HG03521 (cell line): ENCODE results near the gene TDRD9.
"Not testable (repeated sequence)": the region's sequence is repeated elsewhere in the genome, so short reads cannot be mapped to it uniquely, and the experiment has no call there.

Experiments
- ATAC-seq: cut with Tn5 transposase; IDR thresholded peaks from one replicate; pipeline ENCODE4 v1.9.1; 2021; ENCODE audit warnings: mild to moderate bottlenecking, moderate library complexity; ENCODE audit not compliant: unreplicated experiment

The TDRD9 gene

GRCh38 chr14:103920981-103921854 is 7.0 kb upstream of the TDRD9 start:
- ATAC-seq = peak; percentile 94

- not testable (repeated sequence) for ATAC-seq
Measured at GRCh38 chr14:103921855-103922200, 6.4 kb upstream of the TDRD9 start.

GRCh38 chr14:103923863-103924262 is 4.4 kb upstream of the TDRD9 start:
- ATAC-seq = no peak

GRCh38 chr14:103925316-103925715 is 2.9 kb upstream of the TDRD9 start:
- ATAC-seq = no peak

GRCh38 chr14:103927566-103927965 is 690 bp upstream of the TDRD9 start:
- ATAC-seq = no peak

- ATAC-seq = no peak
Measured at GRCh38 chr14:103930051-103930604, 1.9 kb downstream of the TDRD9 start.

- no peak for ATAC-seq
Measured at GRCh38 chr14:103931422-103931821, 3.2 kb downstream of the TDRD9 start.

- ATAC-seq = no peak
Measured at GRCh38 chr14:103932791-103933490, 4.7 kb downstream of the TDRD9 start.

GRCh38 chr14:103935102-103935501 is 6.8 kb downstream of the TDRD9 start:
- no peak for ATAC-seq

GRCh38 chr14:103941462-103941861 is 13.2 kb downstream of the TDRD9 start:
- no peak for ATAC-seq

GRCh38 chr14:103941973-103942736 is 13.9 kb downstream of the TDRD9 start, which contains the start of gene RD3L:
TSS of gene RD3L (minus strand) at chr14:103942529. CDS start at chr14:103941695, 834 bp downstream.
- no peak for ATAC-seq

- ATAC-seq = no peak
Measured at GRCh38 chr14:103943673-103944072, 15.4 kb downstream of the TDRD9 start.

GRCh38 chr14:103946975-103947374 is 18.7 kb downstream of the TDRD9 start:
- no peak for ATAC-seq

- no peak for ATAC-seq
Measured at GRCh38 chr14:103948442-103948841, 20.2 kb downstream of the TDRD9 start.

GRCh38 chr14:103949131-103949790 is 21.0 kb downstream of the TDRD9 start:
- no peak for ATAC-seq

- no peak for ATAC-seq
Measured at GRCh38 chr14:103960457-103961055, 32.3 kb downstream of the TDRD9 start.

GRCh38 chr14:103961928-103962578 is 33.8 kb downstream of the TDRD9 start:
- ATAC-seq = no peak

GRCh38 chr14:103966631-103967030 is 38.4 kb downstream of the TDRD9 start:
- ATAC-seq = no peak

- no peak for ATAC-seq
Measured at GRCh38 chr14:103969961-103970360, 41.7 kb downstream of the TDRD9 start.

GRCh38 chr14:103973354-103973753 is 45.1 kb downstream of the TDRD9 start:
- no peak for ATAC-seq
